ENCODE results near the gene EYA2.

The EYA2 gene

GRCh38 chr20:47086316-47086715 lies 191.7 kb downstream of the EYA2 start:
- no peak overlapping the region for H3K4me3 ChIP-seq (ENCODE audit: insufficient read length, low read depth)
- no peaks in the 10 kb centered on the region for H3K36me3 ChIP-seq (ENCODE audit: insufficient read depth, insufficient read length, low read length)
- no peak overlapping the region for H3K9ac ChIP-seq (ENCODE audit: insufficient read length, low read depth)
- no peaks in the 10 kb centered on the region for H3K27me3 ChIP-seq (ENCODE audit: insufficient read depth, insufficient read length)
- DNase-seq (ENCODE audit: low read depth, low spot score) = no peak
- no peaks in the 10 kb centered on the region for H3K9me3 ChIP-seq (ENCODE audit: insufficient read depth, low read length)
- no peaks in the 10 kb centered on the region for H3K4me1 ChIP-seq (ENCODE audit: insufficient read depth, insufficient read length)
- TF ChIP-seq ZNF274 (IDR thresholded peaks at IDR 0.05; ENCODE audit: low read depth, low read length) (no peak), SUZ12 (IDR thresholded peaks at IDR 0.05; ENCODE audit: extremely low read depth, insufficient read depth, insufficient read length) (no peak), YY1 (IDR thresholded peaks at IDR 0.05; ENCODE audit: insufficient read depth, insufficient read length) (no peak)

GRCh38 chr20:47088335-47088734 lies 193.7 kb downstream of the EYA2 start:
- H3K4me3 ChIP-seq (ENCODE audit: insufficient read length, low read depth) = no peak overlapping the region

DNA sequence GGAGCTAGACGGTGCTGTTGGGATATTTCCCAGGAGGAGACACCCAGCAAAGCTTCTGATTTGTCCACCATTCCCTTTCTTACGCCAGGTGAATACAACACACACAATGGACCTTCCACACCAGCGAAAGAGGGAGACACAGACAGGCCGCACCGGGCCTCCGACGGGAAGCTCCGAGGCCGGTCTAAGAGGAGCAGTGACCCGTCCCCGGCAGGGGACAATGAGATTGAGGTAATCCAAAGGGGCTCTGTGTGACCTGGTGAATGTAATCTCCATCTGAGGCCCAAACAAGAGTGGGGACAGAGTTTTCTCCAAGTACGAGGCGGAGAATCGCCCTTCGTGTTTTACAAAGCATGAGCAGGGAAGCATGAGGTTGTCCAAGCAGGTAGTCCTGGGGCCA lies 194.5 kb downstream of the EYA2 start:
- Histone ChIP-seq H3K9ac (ENCODE audit: insufficient read length, low read depth) (no peak overlapping the region), H3K4me3 (ENCODE audit: insufficient read length, low read depth) (no peak overlapping the region), H3K9me3 (ENCODE audit: insufficient read depth, low read length) (no peaks in the 10 kb centered on the region), H3K4me1 (ENCODE audit: insufficient read depth, insufficient read length) (no peaks in the 10 kb centered on the region), H3K27me3 (ENCODE audit: insufficient read depth, insufficient read length) (peaks cover 2% of the 10 kb centered on the region), H3K36me3 (ENCODE audit: insufficient read depth, insufficient read length, low read length) (no peaks in the 10 kb centered on the region)
- DNase-seq (ENCODE audit: low read depth, low spot score) = no peak
- TF ChIP-seq YY1 (IDR thresholded peaks at IDR 0.05; ENCODE audit: insufficient read depth, insufficient read length) = no peak
- no peak for TF ChIP-seq SUZ12 (IDR thresholded peaks at IDR 0.05; ENCODE audit: extremely low read depth, insufficient read depth, insufficient read length)
- TF ChIP-seq ZNF274 (IDR thresholded peaks at IDR 0.05; ENCODE audit: low read depth, low read length) = no peak

More at GRCh38 chr20:47088335-47088734, 193.7 kb downstream of the EYA2 start:
- DNase-seq (ENCODE audit: low read depth, low spot score) = no peak
- Histone ChIP-seq H3K9me3 (ENCODE audit: insufficient read depth, low read length) (no peaks in the 10 kb centered on the region), H3K4me1 (ENCODE audit: insufficient read depth, insufficient read length) (no peaks in the 10 kb centered on the region), H3K27me3 (ENCODE audit: insufficient read depth, insufficient read length) (peaks cover 2% of the 10 kb centered on the region), H3K36me3 (ENCODE audit: insufficient read depth, insufficient read length, low read length) (no peaks in the 10 kb centered on the region), H3K9ac (ENCODE audit: insufficient read length, low read depth) (no peak overlapping the region)
- no peak for TF ChIP-seq YY1 (IDR thresholded peaks at IDR 0.05; ENCODE audit: insufficient read depth, insufficient read length)

DNA sequence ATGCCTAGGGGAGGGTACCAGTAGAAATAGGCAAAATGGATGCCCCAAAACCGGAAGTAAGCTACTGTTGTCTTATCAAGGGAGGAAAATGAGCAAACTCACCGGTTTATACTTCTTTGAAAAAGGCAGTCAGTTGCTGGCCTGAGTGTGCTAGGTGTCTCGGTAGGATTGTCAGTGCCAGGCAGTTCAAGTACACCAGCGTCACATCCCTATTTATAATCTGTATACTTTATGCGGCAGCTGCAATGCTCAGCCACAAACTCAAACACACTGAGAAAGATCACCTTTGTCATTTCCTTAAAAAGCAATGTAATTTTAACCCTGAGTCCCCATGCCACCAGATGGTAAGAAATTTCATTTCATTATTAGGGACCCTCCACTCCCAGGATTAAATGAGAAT lies 196.2 kb downstream of the EYA2 start:
- peaks cover 3% of the 10 kb centered on the region; the same call in 1 of the 2 replicates for H3K9me3 ChIP-seq (ENCODE audit: insufficient read depth, low read length)
- no peak overlapping the region for H3K4me3 ChIP-seq (ENCODE audit: insufficient read length, low read depth)
- peaks cover 2% of the 10 kb centered on the region for H3K27me3 ChIP-seq (ENCODE audit: insufficient read depth, insufficient read length)
- H3K4me1 ChIP-seq (ENCODE audit: insufficient read depth, insufficient read length) = no peaks in the 10 kb centered on the region
- no peak for DNase-seq (ENCODE audit: low read depth, low spot score)
- H3K9ac ChIP-seq (ENCODE audit: insufficient read length, low read depth) = no peak overlapping the region
- H3K36me3 ChIP-seq (ENCODE audit: insufficient read depth, insufficient read length, low read length) = no peaks in the 10 kb centered on the region
- TF ChIP-seq SUZ12 (IDR thresholded peaks at IDR 0.05; ENCODE audit: extremely low read depth, insufficient read depth, insufficient read length) (no peak), YY1 (IDR thresholded peaks at IDR 0.05; ENCODE audit: insufficient read depth, insufficient read length) (no peak), ZNF274 (IDR thresholded peaks at IDR 0.05; ENCODE audit: low read depth, low read length) (no peak)

DNA sequence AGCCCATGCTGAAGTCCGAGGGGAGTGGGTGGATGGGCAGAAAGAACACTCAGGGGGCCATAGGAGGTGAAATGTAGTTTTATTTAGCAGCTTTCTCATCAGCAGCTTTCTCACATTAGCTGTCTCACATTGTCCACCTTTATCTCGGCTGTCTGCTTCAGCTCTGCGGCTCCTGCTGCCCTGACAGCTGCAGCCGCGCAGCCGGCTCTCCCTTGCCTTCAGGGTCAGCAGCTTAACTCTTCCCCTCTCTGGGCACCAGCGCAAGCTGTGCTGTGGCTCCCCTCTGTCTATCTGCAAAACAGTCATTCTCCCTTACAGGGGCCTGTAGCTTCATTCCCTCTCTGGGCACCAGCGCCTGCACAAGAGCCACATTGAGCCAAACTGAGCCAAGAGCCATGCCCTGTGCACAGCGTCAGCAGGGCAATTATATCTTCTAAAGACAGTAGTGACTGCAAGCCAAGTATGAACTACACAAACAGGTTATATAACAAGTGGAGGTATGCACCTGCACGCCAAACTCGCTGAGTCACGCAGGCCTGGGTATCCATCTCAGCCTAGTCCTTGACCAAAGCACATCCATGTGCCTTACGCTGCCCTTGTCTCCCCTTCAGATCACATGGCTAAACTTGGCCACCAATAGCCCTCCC lies 198.8 kb downstream of the EYA2 start:
- TF ChIP-seq SUZ12 (IDR thresholded peaks at IDR 0.05; ENCODE audit: extremely low read depth, insufficient read depth, insufficient read length) (no peak), YY1 (IDR thresholded peaks at IDR 0.05; ENCODE audit: insufficient read depth, insufficient read length) (no peak), ZNF274 (IDR thresholded peaks at IDR 0.05; ENCODE audit: low read depth, low read length) (no peak)
- H3K4me1 ChIP-seq (ENCODE audit: insufficient read depth, insufficient read length) = no peaks in the 10 kb centered on the region
- H3K36me3 ChIP-seq (ENCODE audit: insufficient read depth, insufficient read length, low read length) = no peaks in the 10 kb centered on the region
- DNase-seq (ENCODE audit: low read depth, low spot score) = no peak
- H3K4me3 ChIP-seq (ENCODE audit: insufficient read length, low read depth) = no peak overlapping the region
- H3K9me3 ChIP-seq (ENCODE audit: insufficient read depth, low read length) = peaks cover 5% of the 10 kb centered on the region; the same call in 1 of the 2 replicates
- H3K27me3 ChIP-seq (ENCODE audit: insufficient read depth, insufficient read length) = peaks cover 2% of the 10 kb centered on the region
- H3K9ac ChIP-seq (ENCODE audit: insufficient read length, low read depth) = no peak overlapping the region

DNA sequence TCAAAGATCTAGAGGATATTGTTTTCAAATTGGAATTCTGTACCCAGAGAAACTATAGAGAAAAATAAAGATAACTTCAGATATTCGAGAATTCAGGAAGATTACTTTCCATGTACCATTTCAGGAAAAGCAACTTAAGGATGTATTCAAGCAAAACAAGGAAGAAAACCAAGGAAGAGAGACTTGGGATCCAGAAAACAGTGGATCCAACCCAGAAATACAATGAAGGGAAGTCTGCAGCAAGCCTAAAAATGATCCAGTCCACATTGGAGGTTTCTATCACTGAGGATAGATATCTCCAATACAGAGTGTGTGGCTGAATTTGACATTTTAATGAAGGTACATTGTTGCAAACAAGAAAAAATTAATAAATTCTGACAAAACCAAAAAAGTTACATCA lies 201.0 kb downstream of the EYA2 start:
- H3K36me3 ChIP-seq (ENCODE audit: insufficient read depth, insufficient read length, low read length) = no peaks in the 10 kb centered on the region
- H3K4me1 ChIP-seq (ENCODE audit: insufficient read depth, insufficient read length) = no peaks in the 10 kb centered on the region
- peaks cover 2% of the 10 kb centered on the region for H3K27me3 ChIP-seq (ENCODE audit: insufficient read depth, insufficient read length)
- no peak overlapping the region for H3K4me3 ChIP-seq (ENCODE audit: insufficient read length, low read depth)
- TF ChIP-seq SUZ12 (IDR thresholded peaks at IDR 0.05; ENCODE audit: extremely low read depth, insufficient read depth, insufficient read length) = no peak
- TF ChIP-seq YY1 (IDR thresholded peaks at IDR 0.05; ENCODE audit: insufficient read depth, insufficient read length) = no peak
- no peak for TF ChIP-seq ZNF274 (IDR thresholded peaks at IDR 0.05; ENCODE audit: low read depth, low read length)
- peaks cover 7% of the 10 kb centered on the region; the same call in 1 of the 2 replicates for H3K9me3 ChIP-seq (ENCODE audit: insufficient read depth, low read length)
- DNase-seq (ENCODE audit: low read depth, low spot score) = no peak
- no peak overlapping the region for H3K9ac ChIP-seq (ENCODE audit: insufficient read length, low read depth)

- no peaks in the 10 kb centered on the region for H3K36me3 ChIP-seq (ENCODE audit: insufficient read depth, insufficient read length, low read length)
- no peak for DNase-seq (ENCODE audit: low read depth, low spot score)
- H3K4me1 ChIP-seq (ENCODE audit: insufficient read depth, insufficient read length) = no peaks in the 10 kb centered on the region
- TF ChIP-seq YY1 (IDR thresholded peaks at IDR 0.05; ENCODE audit: insufficient read depth, insufficient read length) = no peak
- no peak for TF ChIP-seq ZNF274 (IDR thresholded peaks at IDR 0.05; ENCODE audit: low read depth, low read length)
- no peak for TF ChIP-seq SUZ12 (IDR thresholded peaks at IDR 0.05; ENCODE audit: extremely low read depth, insufficient read depth, insufficient read length)
- no peak overlapping the region for H3K4me3 ChIP-seq (ENCODE audit: insufficient read length, low read depth)
- H3K9ac ChIP-seq (ENCODE audit: insufficient read length, low read depth) = no peak overlapping the region
- H3K9me3 ChIP-seq (ENCODE audit: insufficient read depth, low read length) = peaks cover 21% of the 10 kb centered on the region
- no peaks in the 10 kb centered on the region for H3K27me3 ChIP-seq (ENCODE audit: insufficient read depth, insufficient read length)
Measured at GRCh38 chr20:47097691-47098622, 203.3 kb downstream of the EYA2 start.
